GM19468 (cell line): ENCODE data around the gene ABAT.

ENCODE experiments used
- ATAC-seq: cut with Tn5 transposase; IDR thresholded peaks from one replicate; pipeline ENCODE4 v1.9.1; 2021; ENCODE audit warnings: mild to moderate bottlenecking, moderate library complexity, moderate number of reproducible peaks; ENCODE audit not compliant: unreplicated experiment; ENCODE audit errors: extremely low read depth

Gene ABAT

DNA sequence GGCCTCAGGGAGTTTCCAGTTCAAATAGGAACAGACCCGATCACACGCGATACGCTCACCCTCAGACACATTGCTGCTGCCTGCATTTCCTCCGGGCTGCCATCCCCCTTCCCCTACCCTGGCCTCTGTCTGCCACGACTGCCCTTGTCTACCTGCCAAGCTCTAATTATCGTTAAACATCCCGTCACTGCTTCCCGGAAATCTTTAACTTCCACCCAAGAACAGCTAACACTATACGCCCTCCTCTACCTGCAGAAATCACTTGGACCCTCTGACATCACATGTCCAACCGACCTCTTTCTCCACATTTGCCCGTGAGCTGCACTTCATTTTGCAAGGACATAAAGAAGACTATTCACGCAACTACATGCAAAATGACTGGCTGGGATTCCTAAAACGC, 40.4 kb downstream of the ABAT start:
- no peak for ATAC-seq

DNA sequence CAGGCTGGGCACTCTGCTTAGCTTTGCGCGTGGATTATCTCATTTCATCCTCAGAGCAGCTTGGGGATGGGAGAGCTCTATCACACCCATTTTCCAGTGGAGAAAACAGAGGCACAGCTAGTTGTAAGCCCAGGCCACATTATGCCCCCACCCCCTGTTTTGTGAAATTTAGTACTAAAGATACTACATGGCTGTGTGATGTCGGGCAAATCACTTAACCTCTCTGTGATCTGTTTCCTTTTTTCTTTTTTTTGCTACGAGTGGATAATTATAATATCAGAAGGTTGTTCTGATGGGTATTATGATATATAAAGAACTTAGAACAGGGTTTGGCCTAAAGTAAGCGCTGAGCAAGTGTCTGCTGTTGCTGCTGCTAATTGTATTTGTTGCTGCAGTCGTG, 41.6 kb downstream of the ABAT start:
- ATAC-seq: no peak

DNA sequence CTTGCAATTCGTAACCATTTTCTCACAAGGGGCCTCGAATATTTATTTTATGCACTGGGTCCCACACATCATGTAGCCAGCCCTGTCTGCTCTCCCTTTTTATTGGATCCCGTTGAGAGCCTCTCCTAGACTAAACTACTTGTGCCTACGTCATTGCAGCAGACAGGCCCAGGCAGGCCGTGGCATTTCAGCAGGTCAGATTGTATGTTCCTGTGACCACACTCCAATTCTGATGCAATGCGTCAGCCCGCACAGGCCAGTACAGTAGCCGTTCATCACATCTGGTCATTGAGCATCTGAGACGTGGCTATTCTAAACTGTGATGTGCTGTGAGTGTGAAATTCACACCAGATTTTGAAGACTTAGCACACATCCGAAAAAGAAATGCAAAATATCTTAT, 42.2 kb downstream of the ABAT start:
- no peak for ATAC-seq

DNA sequence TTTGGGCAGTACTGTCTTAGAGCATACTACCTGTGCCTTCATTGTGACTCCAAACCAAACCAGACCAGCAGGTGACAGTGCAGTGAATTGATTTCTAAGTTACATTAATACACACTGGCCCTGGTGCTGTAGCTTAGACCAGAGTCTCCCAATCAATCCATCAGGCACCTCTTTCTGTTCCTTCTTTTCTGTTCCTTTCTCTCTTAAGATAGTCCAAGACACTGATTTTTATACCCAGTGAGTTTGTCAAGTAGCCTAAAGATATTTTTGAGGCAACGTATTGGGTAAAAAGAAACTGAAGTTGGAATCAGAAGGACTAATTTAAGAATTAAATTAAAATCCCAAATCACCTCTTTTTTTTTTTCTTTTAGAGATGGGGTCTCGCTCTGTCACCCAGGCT, 43.1 kb downstream of the ABAT start:
- ATAC-seq: no peak

DNA sequence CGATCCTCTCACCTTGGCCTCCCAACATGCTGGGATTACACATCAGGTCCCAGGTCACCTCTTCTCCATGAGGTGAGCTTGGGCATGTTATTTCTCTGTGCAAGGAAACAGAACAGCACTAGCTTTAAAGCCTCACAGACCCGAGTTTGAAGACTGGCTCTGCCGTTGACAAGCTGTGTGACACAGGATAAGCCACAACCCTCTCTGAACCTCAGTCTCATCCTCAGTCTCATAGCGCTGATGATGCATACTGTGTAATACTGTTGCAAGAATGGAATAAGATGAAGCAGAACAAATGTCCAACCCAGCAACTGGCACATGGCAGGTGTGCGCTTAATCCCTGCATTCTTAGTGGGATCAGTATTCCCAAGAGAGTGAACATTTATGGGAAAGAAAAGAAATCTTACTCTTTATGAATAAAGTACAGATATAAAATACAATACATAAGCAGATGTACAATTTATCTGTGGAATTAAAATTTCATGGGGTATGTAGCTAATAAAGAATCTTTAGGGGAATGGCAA, 43.5 kb downstream of the ABAT start:
- ATAC-seq: no peak

DNA sequence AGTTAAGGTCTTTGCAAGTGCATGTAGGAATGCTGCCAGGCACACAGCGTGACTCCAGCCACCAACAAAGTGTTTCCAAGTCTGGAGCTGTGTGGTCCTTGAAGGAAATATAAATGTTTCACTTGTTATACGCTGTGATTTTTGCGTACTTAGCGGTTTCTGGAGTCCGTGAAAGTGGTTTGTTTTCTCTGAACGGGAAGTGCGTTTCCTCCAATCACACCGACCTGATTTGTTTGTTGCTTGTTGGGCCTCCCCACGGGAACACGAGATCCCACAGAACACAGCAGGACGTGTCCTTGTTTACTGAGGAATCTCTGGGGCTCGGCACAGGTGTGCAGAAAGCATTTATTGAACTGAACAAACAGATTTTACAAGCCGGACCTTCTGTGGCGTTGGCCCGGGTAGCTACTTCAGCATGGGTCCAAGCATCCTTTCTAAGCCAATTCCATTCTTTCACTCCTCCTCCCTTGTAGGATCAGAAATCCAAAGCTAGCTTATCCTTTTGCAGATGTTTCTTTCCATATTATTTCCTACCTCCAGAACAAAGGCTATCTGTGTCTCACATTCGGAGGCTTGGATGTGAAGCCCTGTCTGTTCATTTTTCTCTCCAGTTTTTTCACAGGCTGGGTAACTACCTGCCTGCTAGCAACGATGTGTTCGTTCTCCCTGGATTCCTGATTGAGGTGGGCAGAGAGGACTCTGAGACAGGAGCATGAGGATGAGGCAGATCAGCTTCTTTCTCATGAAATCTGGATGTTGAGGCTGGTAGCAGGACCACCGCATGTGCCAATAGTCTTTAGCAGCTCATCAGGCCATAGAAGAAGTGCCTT, 44.6 kb downstream of the ABAT start:
- no peak for ATAC-seq

DNA sequence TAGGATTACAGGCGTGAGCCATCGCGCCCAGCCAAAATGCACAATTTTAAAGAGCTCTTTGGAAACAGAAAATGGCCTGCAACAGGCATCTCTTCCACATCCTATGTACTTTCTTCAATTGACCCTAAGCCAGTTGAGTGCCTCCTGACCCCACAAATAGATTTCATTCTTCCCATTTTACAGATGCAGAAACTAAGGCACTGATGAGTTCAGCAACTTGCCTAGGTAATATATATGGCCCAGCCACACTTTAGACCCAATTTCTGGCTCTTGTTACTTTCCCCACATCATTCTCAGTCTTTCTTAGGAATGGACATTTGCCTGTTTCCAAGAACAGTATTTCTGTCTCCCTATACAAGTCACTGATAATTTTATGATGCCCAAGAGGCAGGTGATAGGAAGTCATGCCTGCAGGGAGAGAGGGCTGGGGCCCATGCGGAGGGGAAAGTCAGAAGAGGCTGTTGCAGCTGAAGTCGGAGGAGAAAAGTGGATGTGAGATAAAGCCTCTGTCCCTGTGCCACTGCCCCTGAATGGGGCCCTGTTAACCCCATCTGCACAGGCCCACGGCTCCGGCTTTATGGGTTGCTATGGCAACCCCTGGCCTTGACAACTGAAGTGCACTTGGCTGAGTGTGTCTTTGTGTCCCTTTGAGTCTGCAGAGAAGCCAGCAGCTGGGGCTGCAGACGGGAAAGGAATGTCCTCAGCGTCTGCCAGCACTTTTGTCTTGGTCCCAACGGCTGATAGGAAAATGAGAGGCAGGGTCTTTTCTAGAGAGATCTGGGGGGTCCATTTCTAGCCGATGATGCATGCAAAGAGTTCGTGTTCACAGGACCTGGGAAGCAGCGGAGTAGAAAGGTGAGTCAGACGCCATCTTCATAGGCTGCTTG, 45.9 kb downstream of the ABAT start:
- ATAC-seq: no peak

DNA sequence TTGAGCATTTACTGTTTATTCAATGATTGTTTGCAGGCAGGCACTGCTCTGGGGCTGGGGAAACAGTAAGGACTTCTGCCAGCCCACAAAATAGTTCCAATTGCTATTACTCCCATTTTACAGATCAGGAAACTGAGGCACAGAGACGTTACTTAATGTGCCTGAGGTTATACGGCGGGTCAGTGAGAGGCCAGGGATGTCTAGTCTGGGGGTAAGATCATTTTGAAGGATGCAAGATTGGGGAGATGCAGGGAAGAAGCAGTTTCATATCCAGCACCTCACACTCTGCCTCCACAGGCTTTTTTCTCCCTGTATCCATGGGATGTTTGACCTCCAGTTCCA, 46.5 kb downstream of the ABAT start:
- ATAC-seq: no peak

DNA sequence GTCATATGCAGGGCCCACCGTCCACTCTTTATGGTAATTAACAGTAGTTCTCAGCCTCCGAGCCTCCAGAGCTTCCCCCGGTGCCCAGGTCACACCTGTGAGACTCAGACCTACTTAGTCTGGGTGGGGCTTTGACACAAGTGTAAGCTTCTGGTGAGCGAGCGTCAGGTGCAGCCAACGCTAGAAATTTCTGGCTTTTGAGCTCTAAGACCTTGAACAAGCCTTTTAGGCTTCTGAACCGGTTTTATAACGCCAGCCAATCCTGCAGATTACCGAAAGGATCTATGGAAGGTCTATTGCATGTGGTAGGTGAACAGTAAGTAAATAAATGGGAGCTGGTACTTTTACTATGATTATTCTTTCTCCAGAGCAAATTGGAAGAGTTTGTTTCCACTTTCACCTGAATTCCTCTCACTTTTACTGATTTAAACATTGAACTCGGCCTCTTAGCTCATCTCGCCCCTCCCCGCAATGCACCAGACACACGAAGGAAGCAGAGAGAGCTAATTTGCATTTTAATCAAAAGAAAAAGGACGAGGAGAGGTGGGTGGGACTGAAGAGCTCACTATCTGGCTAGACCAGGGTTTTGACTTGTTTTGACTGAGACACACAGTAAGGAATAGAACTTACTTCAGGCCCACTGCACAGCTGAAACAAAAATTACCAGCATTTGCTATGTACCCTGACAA, 47.1 kb downstream of the ABAT start:
- ATAC-seq: no peak

DNA sequence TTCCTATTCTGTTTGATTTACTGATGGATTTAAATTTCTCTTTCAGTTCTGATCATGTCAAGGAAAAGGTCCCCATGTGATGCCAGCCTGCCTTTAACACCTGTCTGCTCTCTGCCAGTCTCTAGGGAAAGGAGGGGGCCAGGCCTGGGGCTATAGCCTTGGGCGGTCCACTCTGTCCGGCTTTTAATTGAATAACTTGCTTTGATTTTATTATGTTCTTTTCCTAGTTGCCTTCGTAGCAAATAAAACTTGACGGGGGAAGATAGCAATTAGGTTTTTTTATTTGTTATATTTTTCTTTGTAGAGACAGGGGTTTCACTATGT, 47.6 kb downstream of the ABAT start:
- ATAC-seq: no peak

DNA sequence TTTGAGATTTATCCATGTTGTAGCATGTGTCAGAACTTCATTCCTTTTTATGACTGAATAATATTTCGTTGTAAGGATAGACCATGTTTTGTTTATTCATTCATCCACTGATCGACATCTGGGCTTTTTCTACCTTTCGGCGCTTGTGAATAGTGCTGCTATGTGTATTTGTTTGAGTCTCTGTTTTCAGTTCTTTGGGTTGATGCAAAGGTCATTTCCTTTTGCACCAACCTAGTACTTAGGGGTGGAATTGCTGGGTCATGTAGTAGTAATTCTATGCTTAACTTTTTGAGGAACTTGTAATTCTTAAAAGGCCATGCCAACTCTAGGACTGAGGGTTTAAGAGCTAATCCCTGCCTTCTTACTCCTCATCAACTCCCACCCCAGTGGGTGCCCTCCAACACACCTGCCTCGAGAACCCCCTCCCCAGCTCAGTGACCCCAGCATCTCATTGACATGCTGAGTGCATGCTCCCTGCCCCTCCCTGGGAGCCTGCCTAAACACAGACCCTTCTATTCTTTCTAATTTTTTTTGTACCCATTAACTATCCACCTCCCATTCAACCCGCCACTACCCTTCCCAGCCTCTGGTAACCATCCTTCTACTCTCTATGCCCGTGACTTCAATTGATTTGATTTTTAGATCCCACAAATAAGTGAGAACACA, 51.2 kb downstream of the ABAT start:
- ATAC-seq: no peak

DNA sequence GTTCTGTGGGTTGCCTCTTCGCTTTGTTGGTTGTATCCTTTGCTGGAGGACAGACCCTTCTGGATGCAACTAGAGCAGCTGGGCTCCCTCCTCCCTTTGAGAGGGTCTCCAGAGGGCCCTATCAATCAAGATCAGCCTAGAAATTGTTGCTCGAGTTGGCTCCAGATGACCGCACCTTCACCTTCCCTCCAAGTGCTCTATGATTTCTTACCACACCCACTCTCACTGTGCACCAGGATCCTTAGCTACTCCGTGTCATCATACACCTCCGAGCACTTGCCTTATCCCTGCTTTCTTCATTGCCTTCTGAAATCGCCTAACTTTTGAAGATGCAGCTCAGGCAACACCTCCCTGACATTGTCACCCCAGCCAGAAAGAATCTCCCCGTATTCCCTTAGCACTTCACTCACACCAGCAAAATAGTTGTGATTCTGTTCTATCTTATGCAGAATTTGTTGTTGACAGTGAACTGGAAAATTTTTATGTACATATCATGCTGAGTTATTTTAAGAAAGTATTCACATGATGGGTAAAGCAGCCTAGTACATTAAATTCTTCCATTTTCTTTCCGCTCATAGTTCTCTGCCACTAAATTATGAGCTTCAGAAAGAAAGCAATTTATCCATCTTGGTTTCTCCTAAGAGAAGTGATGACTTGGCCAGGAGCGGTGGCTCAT, 52.9 kb downstream of the ABAT start:
- ATAC-seq: no peak

DNA sequence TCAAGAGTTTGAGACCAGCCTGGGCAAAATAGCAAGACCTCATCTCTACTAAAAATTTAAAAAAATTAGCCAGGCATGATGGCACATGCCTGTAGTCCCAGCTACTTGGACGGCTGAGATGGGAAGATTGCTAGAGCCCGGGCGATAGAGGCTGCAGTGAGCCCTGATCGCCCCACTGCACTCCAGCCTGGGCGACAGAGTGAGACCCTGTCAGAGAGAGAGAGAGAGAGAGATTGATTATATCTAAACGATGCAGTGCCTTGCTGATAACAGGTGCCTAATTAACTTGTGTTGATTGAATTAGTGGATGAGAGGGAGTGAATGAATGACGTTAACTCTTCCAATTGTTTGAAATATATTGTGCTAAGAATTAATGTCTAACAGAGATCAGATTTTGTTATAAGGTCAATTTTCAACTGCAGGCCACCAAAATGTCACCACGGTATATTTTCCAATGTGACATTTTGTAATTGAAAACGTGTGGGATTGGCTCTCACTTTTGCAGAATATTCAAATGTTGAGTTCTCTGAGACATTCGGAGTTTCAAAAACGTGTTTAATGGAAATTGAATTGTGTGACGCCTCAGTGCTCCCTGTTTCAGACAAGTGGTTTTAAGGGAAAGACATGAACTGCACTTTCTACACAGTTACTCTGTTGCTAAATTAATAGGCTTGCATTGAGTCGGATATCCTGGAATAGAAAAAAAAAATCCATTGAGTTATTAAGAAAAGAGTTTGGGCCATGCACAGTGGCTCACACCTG, 53.6 kb downstream of the ABAT start:
- no peak for ATAC-seq

DNA sequence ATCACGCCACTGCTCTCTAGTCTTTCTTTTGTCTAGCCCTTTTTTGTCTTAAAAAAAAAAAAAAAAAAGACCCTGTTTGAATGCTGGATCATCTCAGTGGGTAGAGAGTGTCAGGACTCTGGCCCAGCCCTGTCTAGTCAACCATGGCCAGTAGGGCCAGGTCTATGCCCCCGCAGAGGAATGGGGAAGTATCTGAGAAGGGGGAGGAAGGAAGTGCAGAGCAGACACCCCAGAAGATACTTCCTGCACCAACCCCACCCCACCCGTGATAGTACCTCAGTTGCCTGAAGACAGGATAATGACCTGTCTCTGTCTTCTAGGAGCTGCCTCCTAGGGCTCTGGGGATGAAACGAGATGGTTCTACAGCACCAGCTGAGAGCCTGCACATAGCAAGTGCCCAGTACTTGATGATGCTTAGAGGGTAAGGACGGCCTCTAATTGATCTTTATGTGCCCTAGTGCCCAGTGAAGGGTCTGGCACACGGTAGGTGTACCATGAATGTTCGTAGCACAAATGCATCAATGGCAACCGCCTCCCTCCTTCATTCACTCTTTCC, 55.4 kb downstream of the ABAT start:
- ATAC-seq: no peak

DNA sequence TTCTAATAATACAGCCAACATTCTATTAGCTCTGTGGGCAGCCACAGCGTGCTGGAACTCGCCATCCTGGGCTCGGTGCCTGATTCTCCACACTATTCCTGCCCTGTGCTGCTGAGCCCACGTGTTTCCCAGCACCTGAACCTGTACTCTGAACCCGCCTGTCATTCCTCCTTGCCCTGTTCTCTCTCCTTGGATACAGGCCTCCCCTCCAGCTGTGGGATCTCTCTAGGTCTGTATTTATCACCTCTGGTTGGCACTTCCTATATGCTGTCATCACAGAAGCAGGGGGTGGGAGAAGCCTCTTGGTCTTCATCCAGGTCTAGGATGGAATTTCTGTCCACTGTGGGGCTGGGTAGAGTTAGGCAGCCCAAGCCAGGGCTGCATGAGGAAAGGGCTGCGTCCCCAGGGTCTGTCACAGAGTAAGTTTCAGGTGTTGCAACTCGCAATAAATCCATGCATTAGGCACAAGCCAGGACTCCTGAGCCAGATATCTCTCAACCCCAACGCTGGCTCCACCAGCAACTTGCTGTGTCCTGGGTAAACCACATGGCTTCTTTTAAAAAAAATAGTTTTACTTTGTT, 56.0 kb downstream of the ABAT start:
- no peak for ATAC-seq

DNA sequence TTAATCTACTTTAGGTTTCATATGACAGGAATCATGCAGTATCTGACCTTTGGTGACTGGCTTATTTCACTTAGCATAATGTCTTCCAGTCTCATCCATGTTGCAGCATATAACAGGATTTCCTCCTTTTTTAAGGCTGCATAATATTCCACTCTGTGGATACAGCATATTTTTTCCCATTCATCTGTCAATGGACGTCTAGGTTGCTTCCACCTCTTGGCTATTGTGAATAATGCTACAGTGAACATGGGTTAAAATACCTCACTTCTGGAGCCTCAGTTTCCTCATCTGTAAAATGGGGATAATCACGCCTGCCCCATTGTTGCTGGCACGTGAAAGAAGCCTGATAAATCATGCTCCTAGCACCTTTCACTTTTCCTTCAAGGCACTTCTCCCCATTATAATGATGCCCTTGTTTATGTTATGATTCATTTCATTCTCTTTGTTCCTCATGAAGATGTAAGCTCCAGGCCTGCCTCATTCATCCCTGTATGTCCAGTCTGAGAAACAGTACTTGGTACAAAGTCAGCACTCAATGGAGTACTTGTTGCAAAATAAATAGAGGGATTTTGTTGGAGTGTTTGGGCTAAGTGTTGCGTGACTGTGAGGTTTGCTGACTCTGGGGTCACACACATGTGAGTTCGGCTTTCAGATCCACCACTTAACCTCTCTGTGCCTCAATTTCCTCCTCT, 59.6 kb downstream of the ABAT start:
- no peak for ATAC-seq

DNA sequence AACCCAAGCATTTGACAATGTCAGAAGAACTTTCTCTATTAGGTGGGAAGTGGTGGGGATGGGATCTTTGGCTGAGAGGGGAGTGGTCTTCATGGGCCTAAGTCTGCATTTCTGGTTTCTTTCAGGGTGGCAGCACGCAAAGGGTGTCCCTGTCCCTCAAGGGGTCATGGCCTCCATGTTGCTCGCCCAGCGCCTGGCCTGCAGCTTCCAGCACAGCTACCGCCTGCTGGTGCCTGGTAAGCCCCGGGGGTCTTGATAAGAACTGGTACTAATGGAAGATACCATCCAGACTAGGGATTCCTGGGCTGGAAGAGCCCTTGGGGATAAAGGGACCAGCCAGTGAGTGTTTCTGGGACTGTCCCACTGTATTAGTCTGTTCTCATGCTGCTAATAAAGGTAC, 61.2 kb downstream of the ABAT start:
- ATAC-seq: no peak

DNA sequence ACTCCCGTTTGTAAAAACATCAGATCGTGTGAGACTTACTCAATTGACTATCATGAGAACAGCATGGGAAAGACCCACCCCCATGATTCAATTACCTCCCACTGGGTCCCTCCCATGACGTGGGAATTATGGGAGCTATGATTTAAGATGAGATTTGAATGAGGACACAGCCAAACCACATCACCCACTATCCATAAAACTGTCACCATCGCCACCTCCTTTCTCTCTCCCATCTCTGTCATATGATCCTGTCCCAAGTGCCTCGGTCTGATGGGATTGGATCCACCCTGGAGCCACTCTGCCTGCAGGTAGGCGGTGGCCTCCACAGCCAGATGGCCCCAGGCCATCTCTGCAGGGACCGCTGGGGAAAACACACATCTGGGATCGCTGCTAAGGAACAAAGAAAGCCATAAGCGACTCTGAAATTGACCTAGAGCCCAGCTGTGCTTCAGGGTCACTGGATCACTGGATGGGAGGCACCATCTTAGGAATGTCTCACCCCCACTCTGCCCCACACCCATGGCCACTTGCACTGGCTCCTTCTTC, 61.8 kb downstream of the ABAT start:
- ATAC-seq: no peak
